ENCODE results near the gene YIF1A. TPM values are rescaled to one million over a fixed set of nuclear protein-coding genes. Genes with fewer than 3 reads are reported as not detected.

Gene YIF1A, protein sequence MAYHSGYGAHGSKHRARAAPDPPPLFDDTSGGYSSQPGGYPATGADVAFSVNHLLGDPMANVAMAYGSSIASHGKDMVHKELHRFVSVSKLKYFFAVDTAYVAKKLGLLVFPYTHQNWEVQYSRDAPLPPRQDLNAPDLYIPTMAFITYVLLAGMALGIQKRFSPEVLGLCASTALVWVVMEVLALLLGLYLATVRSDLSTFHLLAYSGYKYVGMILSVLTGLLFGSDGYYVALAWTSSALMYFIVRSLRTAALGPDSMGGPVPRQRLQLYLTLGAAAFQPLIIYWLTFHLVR
- 93.6 to 127 TPM (median 118 TPM) in 5 replicates for total RNA-seq (2022; extraction: Qiagen RNA extraction)

DNA sequence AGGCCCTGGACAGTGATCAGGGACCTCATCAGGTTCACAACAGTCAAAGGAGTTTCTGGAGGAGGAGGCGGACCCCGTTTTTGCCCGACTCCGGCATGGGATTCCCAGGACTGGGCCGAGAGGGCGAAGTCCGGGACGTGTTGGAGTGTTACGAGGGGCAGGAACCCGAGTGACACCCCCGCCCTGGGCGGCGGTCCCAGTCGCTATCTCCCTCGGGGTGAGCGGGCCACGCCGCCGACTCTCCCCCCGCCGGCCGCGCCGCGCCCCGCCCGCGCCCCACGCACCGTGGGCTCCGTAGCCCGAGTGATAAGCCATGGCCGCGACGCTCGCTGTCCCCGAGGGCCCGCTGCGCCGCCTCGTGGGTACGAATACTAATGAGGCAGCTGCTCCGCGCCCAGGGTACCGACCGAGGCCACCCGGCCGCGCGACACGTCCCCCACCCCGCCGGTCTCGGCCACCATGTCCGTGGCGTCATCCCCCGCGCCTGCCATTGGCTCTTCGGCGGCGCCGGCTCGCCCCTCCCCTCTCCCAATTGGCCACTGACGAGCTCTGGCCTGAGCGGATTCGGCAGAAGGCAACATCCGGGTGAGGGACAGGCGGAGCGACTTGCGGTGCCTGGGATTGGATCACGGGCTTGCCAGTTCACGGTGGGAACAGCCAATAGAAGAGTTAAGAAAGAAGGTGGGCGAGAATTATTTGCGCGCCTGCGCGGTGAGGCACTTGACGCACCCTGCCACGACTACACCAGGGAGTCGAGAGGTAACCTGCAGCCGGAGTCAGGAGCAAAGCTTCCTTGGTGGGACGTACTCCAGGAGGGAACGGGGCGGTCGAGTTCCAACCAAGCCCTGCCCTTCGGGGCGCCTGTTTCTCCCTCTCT lies at the start of gene YIF1A:
TSS of gene YIF1A (minus strand) at position 473 of the 877 bp plus-strand sequence. CDS start at position 315, 158 bp downstream.

DNA sequence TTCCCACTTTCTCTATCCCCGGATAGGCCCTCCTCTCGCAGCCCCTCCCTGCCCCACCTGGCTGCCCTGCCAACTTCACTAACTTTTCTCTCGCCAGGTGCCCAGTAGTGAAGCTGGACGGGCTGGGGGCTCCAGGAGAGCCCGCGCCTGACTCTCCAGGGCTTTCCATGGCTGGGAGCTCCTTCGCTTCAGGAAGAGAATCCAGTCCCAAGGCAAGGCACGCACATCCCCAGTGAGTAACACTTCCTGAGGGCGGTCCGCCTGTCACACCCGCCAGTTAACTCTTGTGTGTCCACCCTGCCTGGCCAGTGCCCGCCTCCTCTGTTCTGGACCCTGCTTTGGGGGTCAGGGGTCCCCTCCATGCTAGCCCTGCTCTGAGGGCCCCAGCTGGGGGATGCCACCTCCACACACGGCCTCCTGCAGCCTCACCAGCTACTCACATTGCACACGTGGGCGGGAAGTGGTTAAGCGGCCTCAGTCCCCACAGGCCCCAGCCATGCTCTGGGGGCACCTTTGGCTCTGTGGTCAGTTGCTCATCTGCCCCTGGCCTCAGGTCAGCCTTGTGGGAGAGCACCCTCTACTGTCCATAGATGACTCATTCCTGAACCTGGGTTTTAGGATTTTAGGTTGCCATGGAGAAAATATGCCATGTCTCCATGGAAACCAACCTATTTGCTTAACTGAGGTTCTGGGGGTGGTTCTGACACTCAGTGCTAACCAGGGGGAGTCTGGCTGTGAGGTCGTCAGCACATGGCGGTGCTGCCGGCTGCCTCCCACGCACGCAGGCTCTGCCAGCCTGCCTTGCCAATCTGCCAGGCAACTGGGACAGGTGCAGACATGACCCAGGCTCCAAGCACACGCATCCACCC lies 47.5 kb upstream of the YIF1A start, which contains the start of gene RIN1:
TSS of gene RIN1 (minus strand) at position 201 of the 869 bp plus-strand sequence. CDS start at position 169, 32 bp downstream.

DNA sequence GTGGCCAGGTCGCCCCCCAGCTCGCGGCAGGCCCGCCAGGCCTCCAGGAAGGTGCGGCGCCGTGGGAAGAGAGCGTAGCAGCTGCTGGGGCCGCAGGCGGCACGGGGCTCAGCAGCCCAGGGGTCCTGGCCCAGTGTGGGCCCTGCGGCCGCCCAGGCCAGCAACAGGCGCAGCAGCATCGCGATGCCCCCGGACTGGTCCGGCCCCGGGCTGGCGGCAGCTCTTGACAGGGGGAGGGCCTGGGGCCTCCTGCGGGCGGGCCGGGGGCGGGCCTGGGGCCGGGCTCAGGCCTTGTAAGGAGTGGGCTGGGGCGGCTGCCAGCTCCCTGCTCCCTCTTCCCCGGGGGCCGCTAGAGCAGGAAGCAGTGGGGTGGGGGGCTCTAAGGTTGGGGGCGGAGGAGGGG lies 27.9 kb upstream of the YIF1A start, which contains the start of gene CD248:
TSS of gene CD248 (minus strand) at position 196 of the 403 bp plus-strand sequence. CDS start at position 179, 17 bp downstream.

DNA sequence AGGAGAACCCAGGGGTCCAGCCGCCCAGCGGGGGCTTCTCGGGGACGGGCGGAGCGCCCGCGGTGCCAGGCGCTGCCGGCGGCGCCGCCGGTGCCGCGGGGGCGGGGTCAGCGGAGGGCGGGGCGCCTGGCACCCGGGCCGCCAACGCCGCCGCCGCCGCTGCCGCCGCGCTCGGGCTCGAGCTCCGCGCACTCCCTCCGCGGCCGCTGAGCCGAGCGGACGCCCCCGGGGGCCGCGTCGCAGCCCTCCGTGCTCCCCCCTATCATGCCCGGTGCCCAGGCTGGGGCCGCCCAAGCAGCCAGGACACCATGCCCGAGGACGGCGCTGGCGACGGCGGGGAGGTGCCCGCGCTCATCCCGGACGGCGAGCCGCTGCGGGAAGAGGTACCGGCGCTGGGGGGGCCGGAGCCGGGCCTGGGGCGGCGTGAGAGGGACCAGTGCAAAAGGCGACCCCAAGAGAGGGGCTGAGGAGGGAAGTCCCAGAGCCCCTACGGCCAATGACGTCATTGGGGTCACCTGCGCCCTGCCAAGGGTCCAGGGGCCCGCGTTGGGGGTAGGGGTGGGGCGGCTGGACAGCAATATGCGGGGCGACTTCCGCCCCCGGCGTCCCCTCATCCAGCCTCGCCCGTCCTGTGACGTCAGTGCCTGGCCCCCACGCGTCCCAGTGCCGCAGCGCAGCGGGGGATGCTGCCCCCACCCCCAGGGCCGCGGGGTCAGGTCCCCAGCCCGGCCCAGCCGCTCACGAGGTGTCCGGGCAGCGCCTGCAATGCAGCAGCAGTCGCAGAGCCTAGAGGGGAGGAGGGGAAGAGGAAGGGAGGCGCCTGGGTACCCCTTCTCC lies 3.0 kb upstream of the YIF1A start, which contains the start of gene TMEM151A:
TSS of gene TMEM151A (plus strand) at position 189 of the 837 bp plus-strand sequence. CDS start at position 309, 120 bp downstream.

DNA sequence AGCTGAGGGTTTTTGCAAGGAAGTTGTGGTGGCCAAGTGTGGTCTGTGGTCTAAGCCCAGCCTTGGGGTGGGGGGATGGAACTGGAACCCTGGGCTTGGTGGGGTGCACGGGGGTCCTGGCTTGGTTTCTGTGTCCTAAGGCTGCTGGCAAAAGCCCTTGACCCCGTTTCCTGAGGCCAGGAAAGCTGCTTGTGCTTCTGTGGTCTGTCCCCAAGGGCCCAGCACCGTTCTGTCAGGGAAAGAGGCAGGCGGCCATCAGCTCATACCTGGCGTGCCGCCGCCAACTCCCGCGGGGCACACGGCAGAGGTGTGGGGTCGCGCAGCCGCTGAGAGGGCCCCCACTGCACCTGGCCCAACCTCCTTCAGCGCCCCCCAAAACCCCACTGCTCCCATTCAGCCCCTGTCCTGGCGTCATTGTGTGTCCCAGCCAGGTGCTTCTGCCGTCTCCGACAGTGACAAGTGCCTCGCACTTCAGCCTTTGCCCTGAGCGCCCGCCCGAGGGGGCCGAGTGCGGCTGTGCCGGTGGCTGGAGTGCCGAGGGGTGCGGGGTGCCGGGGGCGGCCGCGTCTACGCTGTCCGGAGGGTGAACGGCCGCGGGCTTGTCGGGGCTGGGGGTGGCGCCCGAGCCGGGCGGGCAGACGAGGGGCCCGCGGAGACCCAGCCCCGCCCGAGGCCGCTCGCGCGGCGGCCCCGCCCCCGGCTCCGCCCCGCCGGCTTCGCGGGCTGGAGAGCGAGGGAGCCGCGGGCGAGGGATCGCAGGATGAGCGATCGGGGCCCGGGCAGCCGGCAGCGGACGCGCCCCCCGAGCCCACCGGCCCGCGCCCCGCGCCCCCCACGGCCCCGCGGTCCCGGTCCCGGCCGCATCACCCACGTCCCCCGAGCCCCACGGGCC lies 11.2 kb downstream of the YIF1A start, which contains the start of gene CNIH2:
TSS of gene CNIH2 (plus strand) at position 705 of the 892 bp plus-strand sequence. CDS start 282 bp downstream, outside the sequence.

DNA sequence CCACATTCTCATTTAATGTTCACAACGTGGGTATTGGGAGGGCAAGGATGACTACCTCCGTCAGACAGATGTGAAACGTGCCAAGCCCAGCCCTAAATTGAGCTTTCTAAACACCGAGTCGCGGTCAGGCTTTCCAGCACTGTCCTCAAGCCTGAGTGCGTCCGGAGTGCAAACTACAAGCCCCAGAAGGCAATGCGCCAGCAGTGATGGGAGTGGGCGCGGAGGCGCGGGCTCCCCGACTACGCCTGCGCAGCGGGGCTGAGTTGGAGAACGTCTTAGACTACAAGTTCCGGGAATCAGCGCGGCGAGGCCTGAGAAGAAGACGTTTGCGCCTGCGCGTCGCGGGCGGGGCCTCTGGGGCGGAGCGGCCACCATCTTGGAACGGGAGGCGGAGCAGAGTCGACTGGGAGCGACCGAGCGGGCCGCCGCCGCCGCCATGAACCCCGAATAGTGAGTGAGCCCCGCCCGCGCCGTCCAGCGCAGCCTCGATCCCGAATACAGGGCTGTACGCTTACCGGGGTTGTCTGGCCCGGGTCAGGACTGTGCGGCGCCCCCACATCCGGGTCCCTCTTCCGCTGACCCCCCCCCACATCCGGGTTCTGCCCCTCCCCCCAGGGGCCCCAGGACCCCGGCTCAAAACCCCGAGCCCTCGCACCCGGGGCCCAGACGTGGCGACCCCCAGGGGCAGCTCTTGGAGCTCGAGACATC lies 20.5 kb downstream of the YIF1A start, which contains the start of gene RAB1B:
TSS of gene RAB1B (plus strand) at position 396 of the 708 bp plus-strand sequence. CDS start at position 437, 41 bp downstream.

Other genes with a start within 250 kb of the YIF1A start
- not detected in 5 replicates for gene GAL3ST3, start 240.0 kb downstream of the YIF1A start, total RNA-seq (2022; extraction: Qiagen RNA extraction)
- 163 to 185 TPM (median 169 TPM) in 5 replicates for gene SF3B2, start 236.8 kb downstream of the YIF1A start, total RNA-seq (2022; extraction: Qiagen RNA extraction)
- 61.1 to 91.1 TPM (median 82.8 TPM) in 5 replicates for gene PACS1, start 218.9 kb downstream of the YIF1A start, total RNA-seq (2022; extraction: Qiagen RNA extraction)
- 39.3 to 47.0 TPM (median 43.1 TPM) in 5 replicates for gene KLC2, start 31.4 kb downstream of the YIF1A start, total RNA-seq (2022; extraction: Qiagen RNA extraction)
- gene RAB1B, start 20.5 kb downstream of the YIF1A start, total RNA-seq (2022; extraction: Qiagen RNA extraction): 131 to 153 TPM (median 147 TPM) in 5 replicates
- gene CNIH2, start 11.0 kb downstream of the YIF1A start, total RNA-seq (2022; extraction: Qiagen RNA extraction): 2.1 to 3.0 TPM (median 2.3 TPM) in 5 replicates
- 2.0 to 4.1 TPM (median 3.7 TPM) in 5 replicates for gene TMEM151A, start 2.8 kb upstream of the YIF1A start, total RNA-seq (2022; extraction: Qiagen RNA extraction)
- gene CD248, start 27.9 kb upstream of the YIF1A start, total RNA-seq (2022; extraction: Qiagen RNA extraction): 0.02 to 0.03 TPM in 2 of 5 replicates, not detected in the others
- gene RIN1, start 47.3 kb upstream of the YIF1A start, total RNA-seq (2022; extraction: Qiagen RNA extraction): 22.0 to 34.3 TPM (median 31.6 TPM) in 5 replicates
- 74.1 to 97.5 TPM (median 86.7 TPM) in 5 replicates for gene BRMS1, start 56.0 kb upstream of the YIF1A start, total RNA-seq (2022; extraction: Qiagen RNA extraction)
- gene B4GAT1, start 58.5 kb upstream of the YIF1A start, total RNA-seq (2022; extraction: Qiagen RNA extraction): 13.5 to 17.7 TPM (median 17.4 TPM) in 5 replicates
- 6.0 to 10.5 TPM (median 9.3 TPM) in 5 replicates for gene SLC29A2, start 82.6 kb upstream of the YIF1A start, total RNA-seq (2022; extraction: Qiagen RNA extraction)
- gene NPAS4, start 131.9 kb upstream of the YIF1A start, total RNA-seq (2022; extraction: Qiagen RNA extraction): not detected in 5 replicates
- gene MRPL11, start 149.7 kb upstream of the YIF1A start, total RNA-seq (2022; extraction: Qiagen RNA extraction): 92.8 to 117 TPM (median 112 TPM) in 5 replicates
- gene PELI3, start 177.8 kb upstream of the YIF1A start, total RNA-seq (2022; extraction: Qiagen RNA extraction): 3.4 to 5.2 TPM (median 4.6 TPM) in 5 replicates
- gene DPP3, start 191.3 kb upstream of the YIF1A start, total RNA-seq (2022; extraction: Qiagen RNA extraction): 51.8 to 63.1 TPM (median 54.0 TPM) in 5 replicates
- gene BBS1, start 221.5 kb upstream of the YIF1A start, total RNA-seq (2022; extraction: Qiagen RNA extraction): 8.9 to 10.5 TPM (median 9.4 TPM) in 5 replicates

Data from A549 treated with AZD2906 at 1 μM for 4 hours (cell line).